Stimulated activated CD4-positive, alpha-beta T cell treated with anti-CD3 and anti-CD28 coated beads, Interleukin-4, amount 100 ng/mL, for 4 hours (primary cell): Measurements from ENCODE around the gene LRMDA.
"Not testable (repeated sequence)": the region's sequence is repeated elsewhere in the genome, so short reads cannot be mapped to it uniquely, and the experiment has no call there.

Experiments
- DNase-seq, 2 experiments: peaks; one replicate each; pipeline ENCODE4 v3.0.0-alpha.2; 2020

Gene LRMDA

DNA sequence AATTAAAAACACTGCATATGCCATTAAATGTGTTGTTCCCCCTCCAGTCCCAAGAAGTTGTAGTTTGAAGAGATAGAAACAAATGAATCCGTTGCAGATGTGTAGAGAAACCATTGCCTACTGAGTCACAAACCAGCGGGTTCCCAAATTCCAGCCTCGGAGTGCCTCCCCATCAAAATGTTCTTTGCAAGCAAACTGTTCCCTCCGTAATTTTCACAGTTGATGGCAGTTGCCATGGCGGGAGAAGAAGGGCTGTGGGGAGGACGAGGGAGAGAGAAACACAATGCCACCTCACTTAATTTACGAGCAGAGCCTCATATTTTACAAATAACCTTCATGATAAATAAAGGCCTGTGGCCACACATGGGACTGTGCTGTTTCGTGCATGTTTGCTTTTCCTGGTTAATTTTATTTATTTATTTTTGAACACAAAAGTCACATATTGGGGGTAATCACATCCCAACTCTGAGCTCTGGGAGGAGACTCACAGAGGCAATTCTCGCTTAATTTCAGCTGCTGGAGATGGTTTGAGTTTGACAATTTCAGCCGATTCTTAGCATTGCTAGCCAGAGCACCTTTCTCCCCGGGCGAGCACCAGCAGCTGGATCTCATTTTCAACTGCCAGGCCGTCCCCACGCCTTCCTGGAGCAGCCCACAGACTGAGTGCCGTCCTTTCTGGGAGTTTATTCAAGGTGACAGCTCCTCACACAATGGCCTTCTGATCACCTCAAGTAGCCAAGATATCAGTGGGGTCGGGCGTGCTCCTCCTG, 1122.0 kb downstream of the LRMDA start:
- DNase-seq = no peak

DNA sequence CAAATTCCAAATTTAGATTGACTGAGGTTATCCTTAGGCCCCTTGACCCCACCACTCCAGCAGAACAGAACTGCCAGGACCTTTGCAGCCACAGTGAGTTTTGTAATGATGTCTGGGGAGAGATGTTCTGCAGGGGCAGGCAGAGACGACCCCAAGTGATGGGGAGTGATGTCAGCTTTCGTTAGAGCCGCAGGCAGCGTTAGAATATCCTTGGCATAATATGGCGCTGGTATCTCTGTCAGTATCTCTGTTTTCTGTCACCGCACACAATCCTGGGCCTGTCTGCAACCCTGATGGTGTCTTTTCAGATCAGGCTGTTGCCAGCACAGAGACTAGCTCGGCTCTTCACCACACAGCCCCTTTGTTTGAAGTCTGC, 1122.6 kb downstream of the LRMDA start:
- no peak for DNase-seq

DNA sequence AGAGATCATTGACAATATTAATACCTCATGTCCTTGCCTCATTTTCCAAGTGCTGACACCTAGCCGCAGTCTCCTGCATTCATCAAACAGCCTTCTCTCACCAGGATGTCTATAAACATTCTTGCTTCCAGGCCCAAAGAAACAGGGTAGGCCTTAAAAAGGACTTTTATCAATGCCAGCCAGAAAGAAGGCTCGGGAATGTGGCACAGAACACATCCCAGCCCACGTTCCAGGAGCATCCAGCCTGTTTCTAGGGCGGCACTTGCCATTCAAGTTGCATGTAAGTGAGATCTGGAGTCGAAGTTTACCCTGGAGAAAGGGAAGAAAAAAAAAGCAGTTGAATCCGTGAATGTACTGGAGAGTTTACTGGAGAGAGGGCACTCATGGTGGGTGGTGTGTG, 1123.1 kb downstream of the LRMDA start:
- DNase-seq = no peak

DNA sequence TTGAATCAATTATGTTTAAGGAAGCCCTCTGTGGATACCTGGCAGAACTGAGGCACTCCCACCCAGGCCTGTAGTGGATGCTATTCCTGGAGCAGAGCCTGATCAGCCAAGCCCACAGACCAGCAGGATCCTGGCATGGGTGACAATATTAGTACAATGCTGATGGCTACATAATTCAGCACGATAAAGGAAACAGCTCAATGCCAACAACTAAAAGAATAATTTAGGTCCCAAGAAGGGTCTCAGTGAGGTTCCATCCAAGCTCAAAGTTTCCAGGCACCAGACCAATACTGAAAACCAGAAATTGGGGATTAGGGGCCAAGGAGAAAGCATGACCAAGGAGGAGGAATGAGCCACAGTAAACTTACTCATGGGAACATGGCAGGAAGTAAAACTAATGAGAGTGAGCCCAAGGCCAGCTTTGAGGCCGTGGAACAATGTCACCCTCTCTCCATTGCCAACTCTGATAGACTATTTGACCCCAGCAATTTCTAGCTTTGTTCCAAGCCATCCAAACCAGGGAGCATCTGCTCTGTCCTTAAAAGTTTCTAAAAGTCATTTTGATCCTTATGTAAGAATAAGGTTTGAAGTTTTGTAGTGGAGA, 1123.7 kb downstream of the LRMDA start:
- DNase-seq = no peak

DNA sequence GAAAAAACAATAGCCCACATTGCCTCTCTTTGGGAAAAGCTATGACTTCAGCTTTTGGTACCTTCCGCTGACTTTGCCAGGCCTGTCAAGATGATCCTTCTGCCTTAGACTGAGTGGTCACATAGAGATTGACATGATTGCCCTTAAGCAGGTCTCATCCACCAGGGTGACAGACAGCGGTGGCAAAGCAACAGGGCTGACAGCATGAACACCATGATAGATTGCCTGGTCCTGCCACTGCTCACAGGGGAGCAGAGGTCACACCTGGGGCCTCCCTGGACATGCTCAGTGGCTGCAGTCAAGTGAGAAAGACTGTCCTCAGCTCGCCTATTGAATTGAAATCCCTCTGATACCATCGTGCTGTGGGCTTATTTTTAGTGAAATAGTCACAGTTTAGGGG, 1125.9 kb downstream of the LRMDA start:
- DNase-seq = no peak

DNA sequence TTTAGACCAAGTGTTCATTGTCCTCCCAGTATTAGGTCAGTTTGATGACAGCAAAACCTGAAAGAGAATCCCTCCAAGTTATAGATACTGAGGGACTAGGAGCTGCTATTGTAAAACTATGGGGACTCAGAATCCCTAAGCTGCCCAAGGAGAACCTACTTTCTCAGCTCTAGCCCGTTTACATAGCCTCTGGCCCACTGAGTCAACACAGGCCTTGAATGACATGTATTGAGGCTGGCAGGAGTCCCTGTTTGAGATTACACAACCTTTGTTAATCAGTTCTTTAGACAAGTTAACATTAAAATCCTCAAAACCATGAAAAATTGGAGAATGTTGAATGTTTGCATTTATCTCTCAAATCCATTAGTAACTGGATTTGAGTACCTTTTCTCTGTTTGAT, 1127.2 kb downstream of the LRMDA start:
- DNase-seq = no peak

DNA sequence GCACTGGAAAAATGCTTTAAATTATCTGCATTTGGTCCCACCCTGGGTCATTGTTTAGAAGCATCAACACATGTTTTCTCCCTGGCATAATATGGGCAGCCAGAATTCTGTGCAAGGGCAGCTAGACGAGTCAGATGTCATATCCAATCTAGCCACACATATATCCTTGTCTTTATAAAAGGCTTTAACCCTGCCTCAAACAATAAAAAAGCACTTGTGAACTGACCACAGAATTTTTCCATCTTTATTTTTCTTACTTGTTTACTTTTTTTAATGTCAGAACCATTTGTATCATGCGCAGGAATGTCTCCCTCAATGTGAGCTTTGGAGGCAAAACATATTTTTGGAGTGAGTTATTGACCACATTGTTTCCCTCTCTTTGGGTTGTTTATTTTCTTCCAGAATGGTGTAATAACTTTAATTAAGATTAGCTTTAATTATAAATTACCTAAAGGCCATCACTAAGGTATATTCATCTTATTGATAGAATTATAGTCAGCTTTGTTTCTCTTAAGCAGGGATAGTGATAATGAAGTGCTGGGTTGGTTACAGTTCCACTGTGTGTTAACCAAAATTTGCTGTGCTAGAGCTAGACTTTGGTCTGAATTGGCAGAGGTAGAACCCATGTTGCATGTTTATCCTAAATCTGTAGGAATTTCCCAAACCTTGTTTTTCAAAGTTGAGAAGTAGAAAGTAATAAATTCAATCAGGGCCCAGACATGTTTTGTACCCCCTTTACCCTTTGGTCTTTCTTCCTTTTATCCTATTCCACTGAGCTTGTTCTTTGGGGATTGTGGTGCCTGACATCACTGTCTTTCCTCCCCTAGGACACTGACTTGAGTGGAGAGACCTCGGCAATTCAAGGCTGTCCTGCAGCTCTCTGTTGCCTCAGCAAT, 1127.8 kb downstream of the LRMDA start:
- DNase-seq = no peak

DNA sequence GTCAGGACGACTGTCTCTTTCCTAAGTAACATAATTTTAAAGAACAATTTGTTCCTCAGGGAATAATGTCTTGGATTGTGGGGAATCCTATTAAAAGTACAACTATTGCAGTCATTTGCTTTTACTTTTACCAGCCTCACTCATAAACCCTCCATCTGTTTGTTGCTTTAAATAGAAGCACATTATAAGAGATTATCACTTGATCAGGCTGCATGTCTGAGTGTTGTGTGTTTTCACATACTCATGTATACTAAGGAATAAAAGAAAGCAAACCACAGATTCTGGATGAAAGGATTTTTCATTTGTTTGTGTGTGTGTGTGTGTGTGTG, 1128.4 kb downstream of the LRMDA start:
- no peak for DNase-seq

DNA sequence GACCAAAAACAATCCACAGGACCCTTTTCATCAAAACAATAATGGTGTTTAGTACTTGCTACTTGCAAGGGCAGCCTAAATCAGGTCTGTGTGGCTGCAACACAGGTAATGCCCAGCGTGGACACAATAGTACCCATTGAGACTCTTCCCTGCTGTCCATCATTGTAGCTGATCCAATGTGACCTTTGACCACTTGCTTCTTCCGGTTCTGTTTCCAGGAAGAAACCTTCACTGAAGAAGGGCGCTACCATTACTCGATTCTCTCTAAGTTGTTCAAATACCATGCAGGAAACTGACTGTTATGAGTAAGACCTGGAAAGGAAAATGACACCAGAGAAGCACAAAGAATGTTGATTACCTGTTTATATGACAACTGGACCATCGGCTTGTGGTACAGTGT, 1128.9 kb downstream of the LRMDA start:
- no peak for DNase-seq

DNA sequence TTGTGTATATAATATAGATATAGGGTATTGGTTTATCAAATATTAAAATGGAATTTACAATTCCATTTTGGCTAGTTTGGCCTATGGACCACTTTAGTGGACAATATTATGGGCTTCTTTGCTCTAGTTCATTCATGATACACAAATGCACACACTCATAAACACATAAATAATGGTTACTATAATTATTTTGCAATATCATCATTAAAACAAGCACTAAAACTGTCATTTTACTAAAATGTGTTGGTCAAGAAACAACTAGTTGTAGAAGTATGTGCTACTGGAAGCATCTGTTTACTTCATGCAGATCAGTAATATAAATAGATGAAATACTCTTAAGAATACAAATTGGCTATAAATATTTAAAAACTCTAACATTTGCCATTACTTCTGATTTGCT, 1131.9 kb downstream of the LRMDA start:
- DNase-seq = no peak

DNA sequence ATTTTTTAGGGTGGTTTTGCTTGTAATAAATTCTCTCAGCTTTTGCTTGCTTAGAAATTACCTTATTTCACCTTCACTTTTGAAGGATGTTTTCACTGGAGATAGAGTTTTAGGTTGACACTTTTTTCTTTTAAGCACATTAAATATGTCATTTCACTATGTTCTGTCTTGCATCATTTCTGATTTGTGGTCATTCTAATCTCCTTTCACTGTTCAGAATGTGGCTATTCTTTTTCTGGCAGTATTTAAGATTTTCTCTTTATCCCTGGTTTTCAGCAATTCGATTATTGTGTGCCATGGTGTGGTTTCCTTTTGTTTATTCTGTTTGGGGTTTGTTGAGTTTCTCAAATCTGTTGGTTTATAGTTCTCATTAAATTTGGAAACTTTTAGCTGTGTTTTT, 1140.6 kb downstream of the LRMDA start:
- no peak for DNase-seq

DNA sequence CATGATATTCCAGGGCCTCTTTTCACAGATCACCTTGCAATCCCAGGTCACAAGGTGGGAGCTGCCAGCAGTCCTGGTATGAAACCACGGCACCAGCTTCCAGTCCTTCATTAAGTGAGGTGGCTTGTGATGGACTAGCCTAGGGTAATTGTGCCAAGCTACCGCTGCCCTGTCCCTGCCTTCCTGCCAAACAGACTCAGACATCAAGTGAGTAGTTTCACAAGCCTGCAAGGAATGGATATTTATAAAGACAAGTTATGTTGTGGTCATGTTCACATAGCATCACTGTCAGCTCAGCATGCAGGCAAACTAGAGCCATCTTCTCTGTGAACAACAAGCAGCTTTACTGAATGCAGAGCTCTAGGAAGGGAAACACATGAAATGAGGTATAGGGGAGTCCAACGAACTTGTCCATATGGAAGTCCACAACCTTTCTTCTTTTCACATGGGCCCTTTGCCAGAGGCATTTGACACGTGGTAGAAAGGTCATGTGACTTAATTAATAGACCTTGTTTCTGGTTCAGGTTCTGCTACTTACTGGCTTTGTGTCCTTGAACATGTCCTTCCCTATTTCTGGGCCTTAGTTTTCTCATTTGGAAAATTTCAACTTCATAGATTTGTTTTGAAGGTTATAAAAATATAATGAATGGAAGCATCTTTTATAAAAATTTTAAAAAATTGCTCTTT, 1145.0 kb downstream of the LRMDA start:
- DNase-seq = no peak

DNA sequence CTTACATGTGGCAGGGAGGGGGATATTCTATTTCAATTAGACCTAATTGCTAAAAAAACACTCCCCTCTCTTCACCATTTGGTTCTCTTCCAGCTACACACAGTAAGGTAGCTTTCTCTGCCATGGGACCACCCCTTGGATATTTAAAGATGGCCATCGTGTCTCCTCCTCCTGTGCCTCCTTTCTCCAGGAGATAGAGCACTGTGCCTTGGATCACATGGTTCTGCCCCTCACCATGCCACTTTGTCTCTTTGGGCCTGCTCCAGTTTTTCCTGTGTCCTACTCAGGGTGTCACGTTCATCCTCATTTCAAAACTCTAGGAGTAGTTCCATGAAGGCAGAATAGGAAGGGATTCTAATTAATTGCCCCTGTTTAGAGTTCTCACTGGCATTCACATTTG, 1146.0 kb downstream of the LRMDA start:
- DNase-seq = no peak

DNA sequence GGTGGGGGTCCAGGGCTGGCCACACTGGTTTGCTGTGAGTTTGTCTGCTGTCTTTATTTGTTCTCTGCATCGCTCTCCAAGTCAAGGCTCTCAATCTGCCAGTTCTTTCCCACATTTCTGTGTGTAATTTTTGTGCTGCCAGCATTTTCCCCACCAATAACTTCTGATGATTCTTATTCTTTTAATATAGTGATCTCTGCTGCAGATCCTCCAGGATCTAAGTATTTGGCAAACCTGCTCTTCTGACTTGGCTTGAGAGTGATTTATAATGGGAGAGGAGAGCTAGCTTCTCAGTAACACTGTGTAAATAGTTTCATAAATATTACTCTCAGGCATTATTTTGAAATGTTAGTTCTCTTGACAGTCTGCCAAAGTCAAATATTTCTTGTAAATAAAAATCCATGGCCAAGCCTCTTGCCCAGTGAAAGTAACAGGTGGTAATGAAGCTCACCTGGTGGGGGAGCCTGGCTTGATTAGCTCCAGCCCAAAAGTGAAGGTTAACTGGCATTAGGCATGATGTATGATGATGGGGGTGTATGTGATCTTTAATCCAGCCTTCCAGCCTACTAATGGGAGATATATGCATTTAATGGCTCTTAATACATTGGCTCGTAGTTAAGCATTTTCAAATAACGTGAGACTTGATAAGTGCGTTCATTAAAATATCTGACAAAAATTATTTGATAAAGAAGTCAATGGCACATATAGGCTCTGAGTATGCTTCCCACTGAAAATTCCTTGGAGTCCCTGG, 1150.3 kb downstream of the LRMDA start:
- DNase-seq = no peak

DNA sequence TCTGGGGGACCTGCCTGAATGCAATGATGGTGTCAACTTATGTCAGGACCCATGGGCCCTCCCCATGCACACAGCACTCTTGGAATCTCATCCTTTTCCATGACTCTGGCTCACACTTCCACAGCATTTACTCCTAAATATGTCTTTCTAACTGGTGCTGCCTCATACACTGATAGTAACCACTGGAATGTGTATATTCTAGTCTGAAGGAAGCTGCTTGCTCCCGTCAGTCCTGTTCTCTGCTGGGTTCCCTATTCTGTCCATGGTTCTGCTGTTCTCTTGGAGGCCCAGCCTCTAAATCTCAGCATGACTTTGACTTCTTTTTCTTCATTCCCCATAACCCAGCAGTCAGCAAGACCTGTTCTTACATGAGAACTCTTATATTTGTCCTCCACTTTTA, 1151.1 kb downstream of the LRMDA start:
- DNase-seq = no peak

DNA sequence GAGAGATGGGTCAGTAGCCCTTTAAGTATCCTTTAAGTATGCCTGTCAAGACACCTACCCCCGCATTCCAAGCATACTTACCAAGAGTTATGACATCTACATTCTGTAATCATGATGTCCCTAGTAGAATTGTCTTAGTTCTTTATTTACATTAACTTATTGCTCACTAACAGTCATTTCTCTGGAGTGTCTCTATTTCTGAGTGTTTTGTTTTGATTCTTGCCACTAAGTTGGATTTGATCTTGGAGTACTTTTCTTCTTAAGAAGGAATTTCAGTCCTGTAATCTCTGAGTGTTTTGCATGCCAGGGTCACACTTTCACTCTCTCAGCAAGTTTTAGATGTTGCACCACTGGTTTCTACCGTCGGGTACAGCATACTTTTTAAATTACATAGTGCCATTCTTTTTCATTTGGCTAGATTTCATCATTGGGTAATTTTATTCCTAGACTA, 1152.3 kb downstream of the LRMDA start:
- no peak for DNase-seq

DNA sequence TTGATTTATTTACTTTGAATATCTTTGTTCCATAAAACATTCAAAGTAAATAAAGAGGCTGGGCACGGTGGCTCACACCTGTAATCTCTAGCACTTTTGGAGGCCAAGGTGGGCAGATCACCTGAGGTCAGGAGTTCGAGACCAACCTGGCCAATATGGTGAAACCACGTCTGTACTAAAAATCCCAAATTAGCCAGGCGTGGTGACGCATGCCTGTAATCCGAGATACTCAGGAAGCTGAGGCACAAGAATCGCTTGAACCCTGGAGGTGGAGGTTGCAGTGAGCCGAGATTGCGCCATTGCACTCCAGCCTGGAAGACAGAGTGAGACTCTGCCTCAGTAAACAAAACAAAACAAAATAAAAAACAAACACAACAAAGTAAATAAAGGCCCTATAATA, 1153.0 kb downstream of the LRMDA start:
- DNase-seq = not testable (repeated sequence)
